ENCODE results near the gene SLC17A9. TPM values are rescaled to one million over a fixed set of nuclear protein-coding genes. Genes with fewer than 3 reads are reported as not detected.

SLC17A9 gene
- total RNA-seq, 1 experiment from 2014 or later, result 0.22 TPM

GRCh38 chr20:62995898-62996595 is 43.5 kb downstream of the SLC17A9 start:
- no TSS peak for BruUV-seq (replicated peaks)
- ChIA-PET POLR2A (ENCODE audit: unreplicated experiment) (no interaction called here), CTCF (interaction anchor here (0.7 kb wide), 1 partner anchor 258 kb away, joined by 4 read pairs; no protein-coding TSS in a partner anchor)
- no peak overlapping the region for H3K4me2 ChIP-seq
- no peak overlapping the region for H3K27ac ChIP-seq
- no peak for TF ChIP-seq EZH2 (IDR thresholded peaks at IDR 0.05; ENCODE audit: low read depth)
- no peak for TF ChIP-seq CTCF (conservative IDR thresholded peaks at IDR 0.05)
- no peaks in the 10 kb centered on the region for H3K4me1 ChIP-seq (replicated peaks; ENCODE audit: insufficient read depth)
- no peaks in the 10 kb centered on the region for H3K79me2 ChIP-seq (ENCODE audit: low read depth)
- H3K36me3 ChIP-seq (ENCODE audit: low read depth), result no peaks in the 10 kb centered on the region
- no peak for DNase-seq
- intact Hi-C loops (cut with micrococcal nuclease; ENCODE audit: unreplicated experiment), result no loop called here
- H3K4me3 ChIP-seq, result no peak overlapping the region
- H3K9me2 ChIP-seq (ENCODE audit: insufficient read depth), result no peaks in the 10 kb centered on the region
- no peaks in the 10 kb centered on the region for H3F3A ChIP-seq (ENCODE audit: insufficient read depth, low read depth)
- peaks cover 95% of the 10 kb centered on the region for H3K27me3 ChIP-seq (ENCODE audit: insufficient read depth, low read depth)
- H3K9me3 ChIP-seq (ENCODE audit: insufficient read depth, low read depth), result no peaks in the 10 kb centered on the region
- no peaks in the 10 kb centered on the region for H4K20me1 ChIP-seq (ENCODE audit: insufficient read depth)
- H2AFZ ChIP-seq, result no peak overlapping the region

DNA sequence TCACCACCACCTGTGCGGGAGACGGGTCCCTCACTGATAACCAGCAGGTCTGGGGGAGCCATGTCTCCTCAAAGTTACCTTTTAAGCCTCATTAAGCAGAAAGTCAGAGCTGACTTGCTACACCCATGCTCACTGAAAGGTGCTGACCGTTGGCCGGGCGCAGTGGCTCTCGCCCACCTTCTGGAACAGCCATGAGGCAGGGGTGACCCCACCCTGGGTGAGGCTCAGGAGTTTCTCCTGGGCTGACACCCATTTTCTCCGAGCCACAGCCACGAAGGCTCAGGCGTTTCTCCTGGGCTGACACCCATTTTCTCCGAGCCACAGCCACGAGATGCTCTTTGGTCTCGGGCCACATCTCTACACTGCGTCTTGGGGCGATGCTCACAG is 44.1 kb downstream of the SLC17A9 start:
- intact Hi-C loops (cut with micrococcal nuclease; ENCODE audit: unreplicated experiment), result no loop called here
- no TSS peak for BruUV-seq (replicated peaks)
- Histone ChIP-seq H4K20me1 (ENCODE audit: insufficient read depth) (no peaks in the 10 kb centered on the region), H3F3A (ENCODE audit: insufficient read depth, low read depth) (no peaks in the 10 kb centered on the region), H3K79me2 (ENCODE audit: low read depth) (no peaks in the 10 kb centered on the region), H2AFZ (no peak overlapping the region), H3K36me3 (ENCODE audit: low read depth) (no peaks in the 10 kb centered on the region), H3K4me3 (no peak overlapping the region), H3K9me3 (ENCODE audit: insufficient read depth, low read depth) (no peaks in the 10 kb centered on the region), H3K4me2 (no peak overlapping the region), H3K27me3 (ENCODE audit: insufficient read depth, low read depth) (peaks cover 94% of the 10 kb centered on the region), H3K9me2 (ENCODE audit: insufficient read depth) (no peaks in the 10 kb centered on the region), H3K27ac (no peak overlapping the region), H3K4me1 (replicated peaks; ENCODE audit: insufficient read depth) (no peaks in the 10 kb centered on the region)
- no peak for TF ChIP-seq EZH2 (IDR thresholded peaks at IDR 0.05; ENCODE audit: low read depth)
- no peak for TF ChIP-seq CTCF (conservative IDR thresholded peaks at IDR 0.05)
- no peak for DNase-seq
- ChIA-PET POLR2A (ENCODE audit: unreplicated experiment) (no interaction called here), CTCF (interaction anchor here (0.7 kb wide), 1 partner anchor 259 kb away, joined by 4 read pairs; no protein-coding TSS in a partner anchor)

GRCh38 chr20:62997417-62998035 is 45.0 kb downstream of the SLC17A9 start:
- Histone ChIP-seq H3F3A (ENCODE audit: insufficient read depth, low read depth) (no peaks in the 10 kb centered on the region), H3K27ac (no peak overlapping the region), H3K9me2 (ENCODE audit: insufficient read depth) (no peaks in the 10 kb centered on the region), H3K79me2 (ENCODE audit: low read depth) (no peaks in the 10 kb centered on the region), H3K27me3 (ENCODE audit: insufficient read depth, low read depth) (peaks cover 85% of the 10 kb centered on the region), H3K4me3 (no peak overlapping the region), H3K4me2 (no peak overlapping the region), H2AFZ (no peak overlapping the region), H3K9me3 (ENCODE audit: insufficient read depth, low read depth) (no peaks in the 10 kb centered on the region), H4K20me1 (ENCODE audit: insufficient read depth) (no peaks in the 10 kb centered on the region), H3K36me3 (ENCODE audit: low read depth) (no peaks in the 10 kb centered on the region), H3K4me1 (replicated peaks; ENCODE audit: insufficient read depth) (no peaks in the 10 kb centered on the region)
- TF ChIP-seq EZH2 (IDR thresholded peaks at IDR 0.05; ENCODE audit: low read depth) (no peak), CTCF (conservative IDR thresholded peaks at IDR 0.05) (no peak)
- POLR2A ChIA-PET (ENCODE audit: unreplicated experiment), result no interaction called here
- no peak for DNase-seq
- no TSS peak for BruUV-seq (replicated peaks)
- intact Hi-C loops (cut with micrococcal nuclease; ENCODE audit: unreplicated experiment), result no loop called here
- CTCF ChIA-PET, result no interaction called here

Measured in PC-9 (cell line).